SK-N-SH treated with all-trans-retinoic acid at 6 μM for 48 hours (cell line): ENCODE data around the gene OLIG3.

ENCODE experiments used
- ATAC-seq: fragments of 200-7000 bp; cut with Tn5 transposase; 3 replicates; pipeline ENCODE4 v1.9.1; 2020; ENCODE audit warnings: mild to moderate bottlenecking, moderate library complexity
- ARNTL ChIP-seq: fragments of 450-650 bp; formaldehyde crosslinking; IDR thresholded peaks from 2 replicates; pipeline ENCODE4 v1.5.0; 2020; ENCODE audit warnings: low read depth, mild to moderate bottlenecking, moderate library complexity, borderline replicate concordance
- BACH2 ChIP-seq: fragments of 250-450 bp; sonication (Bioruptor Pico); IDR thresholded peaks from 2 replicates; pipeline ENCODE4 v1.9.0; 2021; ENCODE audit warnings: mild to moderate bottlenecking, borderline replicate concordance
- CREB5 ChIP-seq: fragments of 250-450 bp; sonication (Bioruptor Pico); IDR thresholded peaks from 2 replicates; pipeline ENCODE4 v1.5.1; 2020; ENCODE audit warnings: low read depth, mild to moderate bottlenecking, moderate library complexity
- CSDC2 ChIP-seq: fragments of 250-450 bp; sonication (Bioruptor Pico); IDR thresholded peaks from 2 replicates; pipeline ENCODE4 v1.5.0; 2020; ENCODE audit warnings: mild to moderate bottlenecking, moderate library complexity
- ESRRG ChIP-seq: fragments of 250-450 bp; sonication (Bioruptor Pico); IDR thresholded peaks from 2 replicates; pipeline ENCODE4 v1.6.1; 2021; ENCODE audit warnings: mild to moderate bottlenecking
- GLIS3 ChIP-seq: fragments of 250-450 bp; sonication (Bioruptor Pico); IDR thresholded peaks from 2 replicates; pipeline ENCODE4 v1.5.0; 2020; ENCODE audit warnings: mild to moderate bottlenecking, moderate library complexity
- ISL1 ChIP-seq: fragments of 250-450 bp; sonication (Bioruptor Pico); IDR thresholded peaks from 2 replicates; pipeline ENCODE4 v2.1.2; 2022; ENCODE audit warnings: mild to moderate bottlenecking, moderate library complexity
- OSR1 ChIP-seq: fragments of 250-450 bp; sonication (Bioruptor Pico); IDR thresholded peaks from 2 replicates; pipeline ENCODE4 v1.8.0; 2022; ENCODE audit warnings: moderate library complexity, mild to moderate bottlenecking, inconsistent platforms
- POU6F1 ChIP-seq: fragments of 250-450 bp; sonication (Bioruptor Pico); IDR thresholded peaks from 2 replicates; pipeline ENCODE4 v1.8.0; 2021; ENCODE audit warnings: low read depth, mild to moderate bottlenecking, moderate library complexity, borderline replicate concordance
- PPARA ChIP-seq: fragments of 250-450 bp; sonication (Bioruptor Pico); IDR thresholded peaks from 2 replicates; pipeline ENCODE4 v1.5.0; 2020; ENCODE audit warnings: mild to moderate bottlenecking, borderline replicate concordance
- RARB ChIP-seq: fragments of 250-450 bp; sonication (Bioruptor Pico); IDR thresholded peaks from 2 replicates; pipeline ENCODE4 v1.8.0; 2021; ENCODE audit warnings: mild to moderate bottlenecking, moderate library complexity
- SNAI2 ChIP-seq: fragments of 250-450 bp; sonication (Bioruptor Pico); IDR thresholded peaks from 2 replicates; pipeline ENCODE4 v1.5.0; 2020; ENCODE audit warnings: mild to moderate bottlenecking, moderate library complexity
- TOX ChIP-seq: fragments of 250-450 bp; sonication (Bioruptor Pico); IDR thresholded peaks from 2 replicates; pipeline ENCODE4 v1.8.0; 2021; ENCODE audit warnings: mild to moderate bottlenecking, moderate library complexity, borderline replicate concordance
- ZC3H10 ChIP-seq: fragments of 250-450 bp; sonication (Bioruptor Pico); IDR thresholded peaks from 2 replicates; pipeline ENCODE4 v1.5.1; 2021; ENCODE audit warnings: mild to moderate bottlenecking, moderate library complexity
- ZFP3 ChIP-seq: fragments of 250-450 bp; sonication (Bioruptor Pico); IDR thresholded peaks from 2 replicates; pipeline ENCODE4 v1.5.0; 2020; ENCODE audit warnings: mild to moderate bottlenecking, moderate library complexity
- ZFP30 ChIP-seq: fragments of 450-650 bp; formaldehyde crosslinking; IDR thresholded peaks from 2 replicates; pipeline ENCODE4 v1.5.0; 2022; ENCODE audit warnings: mild to moderate bottlenecking, moderate library complexity
- ZNF565 ChIP-seq: fragments of 450-650 bp; formaldehyde crosslinking; conservative IDR thresholded peaks from 2 replicates; pipeline ENCODE4 v1.5.0; 2020; ENCODE audit warnings: low read depth, mild to moderate bottlenecking, moderate library complexity
- ZNF70 ChIP-seq: fragments of 450-650 bp; formaldehyde crosslinking; IDR thresholded peaks from 2 replicates; pipeline ENCODE4 v1.5.0; 2020; ENCODE audit warnings: mild to moderate bottlenecking, moderate library complexity
- ZNF8 ChIP-seq: fragments of 450-650 bp; formaldehyde crosslinking; IDR thresholded peaks from 2 replicates; pipeline ENCODE4 v1.5.0; 2020; ENCODE audit warnings: mild to moderate bottlenecking, moderate library complexity
- TF ChIP-seq, protein P1 (sequence below): fragments of 250-450 bp; sonication (Bioruptor Pico); IDR thresholded peaks from 2 replicates; pipeline ENCODE4 v1.5.1; 2021; ENCODE audit warnings: mild to moderate bottlenecking, moderate library complexity
- TF ChIP-seq, protein P2 (sequence below): fragments of 250-450 bp; sonication (Bioruptor Pico); IDR thresholded peaks from 2 replicates; pipeline ENCODE4 v1.5.0; 2020; ENCODE audit warnings: mild to moderate bottlenecking, moderate library complexity

The OLIG3 gene

DNA sequence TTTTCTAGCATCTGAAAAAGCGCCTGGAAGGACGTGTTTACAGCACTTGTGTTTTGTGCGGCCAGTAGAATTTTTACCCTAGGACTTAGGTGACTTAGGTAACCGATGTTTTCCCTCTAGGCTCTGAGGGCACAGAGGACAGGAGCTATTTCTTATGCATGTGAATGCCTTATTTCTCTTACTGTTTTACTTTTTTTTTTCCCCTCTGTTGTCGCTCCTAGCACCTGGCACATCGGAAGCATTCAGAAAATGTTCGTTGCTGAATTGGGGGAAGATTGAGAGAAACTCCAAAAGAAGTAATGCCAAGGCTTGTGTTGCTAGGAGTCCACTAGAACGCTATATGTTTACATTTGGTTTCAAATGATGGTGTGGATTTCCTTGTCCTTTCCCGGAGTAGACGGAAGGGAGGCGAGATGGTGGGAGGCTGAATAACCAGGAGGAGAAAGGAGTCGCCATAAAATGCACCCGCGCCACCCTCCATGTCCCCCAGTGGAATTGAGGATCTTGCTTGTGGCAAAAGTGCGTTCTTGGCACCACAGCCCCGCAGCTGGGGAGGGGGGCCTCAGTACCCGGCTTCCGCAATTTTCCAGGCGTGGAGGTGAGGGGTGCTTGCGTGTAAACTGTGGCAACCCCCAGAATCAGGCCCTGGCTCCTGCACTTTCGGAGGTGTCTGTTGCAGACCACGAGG lies 6.9 kb downstream of the OLIG3 start:
- ATAC-seq = no peak
- no peak for TF ChIP-seq ZNF70
- TF ChIP-seq CREB5 (CRISPR knock-in tag) = no peak
- no peak for TF ChIP-seq ZFP30 (CRISPR knock-in tag)
- TF ChIP-seq ZNF8 = no peak
- no peak for TF ChIP-seq POU6F1
- TF ChIP-seq ISL1 (CRISPR knock-in tag) = no peak
- no peak for TF ChIP-seq PPARA (CRISPR knock-in tag)
- TF ChIP-seq GLIS3 (CRISPR knock-in tag) = no peak
- no peak for TF ChIP-seq ZC3H10 (CRISPR knock-in tag)
- TF ChIP-seq RARB (CRISPR knock-in tag) = no peak
- no peak for TF ChIP-seq OSR1
- no peak for TF ChIP-seq ESRRG (CRISPR knock-in tag)
- TF ChIP-seq, protein P1, sequence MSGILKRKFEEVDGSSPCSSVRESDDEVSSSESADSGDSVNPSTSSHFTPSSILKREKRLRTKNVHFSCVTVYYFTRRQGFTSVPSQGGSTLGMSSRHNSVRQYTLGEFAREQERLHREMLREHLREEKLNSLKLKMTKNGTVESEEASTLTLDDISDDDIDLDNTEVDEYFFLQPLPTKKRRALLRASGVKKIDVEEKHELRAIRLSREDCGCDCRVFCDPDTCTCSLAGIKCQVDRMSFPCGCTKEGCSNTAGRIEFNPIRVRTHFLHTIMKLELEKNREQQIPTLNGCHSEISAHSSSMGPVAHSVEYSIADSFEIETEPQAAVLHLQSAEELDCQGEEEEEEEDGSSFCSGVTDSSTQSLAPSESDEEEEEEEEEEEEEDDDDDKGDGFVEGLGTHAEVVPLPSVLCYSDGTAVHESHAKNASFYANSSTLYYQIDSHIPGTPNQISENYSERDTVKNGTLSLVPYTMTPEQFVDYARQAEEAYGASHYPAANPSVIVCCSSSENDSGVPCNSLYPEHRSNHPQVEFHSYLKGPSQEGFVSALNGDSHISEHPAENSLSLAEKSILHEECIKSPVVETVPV (CRISPR knock-in tag) = no peak
- no peak for TF ChIP-seq ZFP3 (CRISPR knock-in tag)
- TF ChIP-seq ZNF565 (CRISPR knock-in tag) = no peak
- TF ChIP-seq TOX = no peak
- no peak for TF ChIP-seq CSDC2

- ATAC-seq = no peak
- TF ChIP-seq GLIS3 (CRISPR knock-in tag) (no peak), ISL1 (CRISPR knock-in tag) (no peak), ZNF70 (no peak), RARB (CRISPR knock-in tag) (no peak), ZFP3 (CRISPR knock-in tag) (no peak), CSDC2 (no peak), TOX (no peak), ESRRG (CRISPR knock-in tag) (no peak), OSR1 (no peak), BACH2 (CRISPR knock-in tag) (no peak), ZFP30 (CRISPR knock-in tag) (no peak), POU6F1 (no peak), ZNF565 (CRISPR knock-in tag) (no peak), ZC3H10 (CRISPR knock-in tag) (no peak)
- TF ChIP-seq, protein P1 (CRISPR knock-in tag) = no peak
These were observed 7.8 kb downstream of the OLIG3 start for GRCh38 chr6:137486416-137486815.

GRCh38 chr6:137480431-137480830 lies 13.8 kb downstream of the OLIG3 start:
- ATAC-seq = no peak
- TF ChIP-seq ZC3H10 (CRISPR knock-in tag) = no peak

- TF ChIP-seq PPARA (CRISPR knock-in tag) (no peak), GLIS3 (CRISPR knock-in tag) (no peak), SNAI2 (CRISPR knock-in tag) (no peak), ARNTL (CRISPR knock-in tag) (no peak), POU6F1 (no peak)
- TF ChIP-seq, protein P1 (CRISPR knock-in tag) = no peak
- TF ChIP-seq, protein P2, sequence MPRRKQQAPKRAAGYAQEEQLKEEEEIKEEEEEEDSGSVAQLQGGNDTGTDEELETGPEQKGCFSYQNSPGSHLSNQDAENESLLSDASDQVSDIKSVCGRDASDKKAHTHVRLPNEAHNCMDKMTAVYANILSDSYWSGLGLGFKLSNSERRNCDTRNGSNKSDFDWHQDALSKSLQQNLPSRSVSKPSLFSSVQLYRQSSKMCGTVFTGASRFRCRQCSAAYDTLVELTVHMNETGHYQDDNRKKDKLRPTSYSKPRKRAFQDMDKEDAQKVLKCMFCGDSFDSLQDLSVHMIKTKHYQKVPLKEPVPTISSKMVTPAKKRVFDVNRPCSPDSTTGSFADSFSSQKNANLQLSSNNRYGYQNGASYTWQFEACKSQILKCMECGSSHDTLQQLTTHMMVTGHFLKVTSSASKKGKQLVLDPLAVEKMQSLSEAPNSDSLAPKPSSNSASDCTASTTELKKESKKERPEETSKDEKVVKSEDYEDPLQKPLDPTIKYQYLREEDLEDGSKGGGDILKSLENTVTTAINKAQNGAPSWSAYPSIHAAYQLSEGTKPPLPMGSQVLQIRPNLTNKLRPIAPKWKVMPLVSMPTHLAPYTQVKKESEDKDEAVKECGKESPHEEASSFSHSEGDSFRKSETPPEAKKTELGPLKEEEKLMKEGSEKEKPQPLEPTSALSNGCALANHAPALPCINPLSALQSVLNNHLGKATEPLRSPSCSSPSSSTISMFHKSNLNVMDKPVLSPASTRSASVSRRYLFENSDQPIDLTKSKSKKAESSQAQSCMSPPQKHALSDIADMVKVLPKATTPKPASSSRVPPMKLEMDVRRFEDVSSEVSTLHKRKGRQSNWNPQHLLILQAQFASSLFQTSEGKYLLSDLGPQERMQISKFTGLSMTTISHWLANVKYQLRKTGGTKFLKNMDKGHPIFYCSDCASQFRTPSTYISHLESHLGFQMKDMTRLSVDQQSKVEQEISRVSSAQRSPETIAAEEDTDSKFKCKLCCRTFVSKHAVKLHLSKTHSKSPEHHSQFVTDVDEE (CRISPR knock-in tag) = no peak
- ATAC-seq = no peak
These were observed 19.1 kb downstream of the OLIG3 start for GRCh38 chr6:137475103-137475502.
